Activated CD8-positive, alpha-beta memory T cell treated with anti-CD3 and anti-CD28 coated beads, Interleukin-2, amount 10 ng/mL, durations not matched to agents 7 days and 5 days (primary cell): ENCODE data around the gene CHRNA1. TPM values are rescaled to one million over a fixed set of nuclear protein-coding genes. Genes with fewer than 3 reads are reported as not detected.
"Not testable (repeated sequence)": the region's sequence is repeated elsewhere in the genome, so short reads cannot be mapped to it uniquely, and the experiment has no call there.

Experiments
- ATAC-seq: fragments of 150-1000 bp; cut with Tn5 transposase; one replicate; pipeline ENCODE4 v1.10.0; 2021; ENCODE audit warnings: moderate library complexity
- CTCF ChIA-PET: fragments of 350-600 bp; sonication (Branson Sonifier 250); formaldehyde crosslinking; loops from one replicate; lab custom pipeline; 2021; ENCODE audit warnings: antibody characterized with exemption; lab: Charles Lee
- DNase-seq: peaks from one replicate; pipeline ENCODE4 v3.0.0-alpha.2; 2020
- H3K27ac Mint-ChIP-seq: one replicate; pipeline ENCODE4 v1.8.0; 2021; ENCODE audit warnings: mild to moderate bottlenecking, mixed read lengths
- H3K27me3 Mint-ChIP-seq: one replicate; pipeline ENCODE4 v1.8.0; 2021; ENCODE audit warnings: mixed read lengths
- H3K36me3 Mint-ChIP-seq: one replicate; pipeline ENCODE4 v1.8.0; 2021; ENCODE audit warnings: mild to moderate bottlenecking, mixed read lengths
- H3K4me1 Mint-ChIP-seq: one replicate; pipeline ENCODE4 v1.8.0; 2021; ENCODE audit warnings: mixed read lengths
- H3K4me3 Mint-ChIP-seq: one replicate; pipeline ENCODE4 v1.8.0; 2021; ENCODE audit warnings: mild to moderate bottlenecking, moderate library complexity, mixed read lengths
- H3K9me3 Mint-ChIP-seq: one replicate; pipeline ENCODE4 v1.8.0; 2022; ENCODE audit warnings: low read depth, mixed read lengths
- total RNA-seq, 2 experiments: library from RNA; stranded (reverse); gene quantifications; one replicate each; pipeline ENCODE4 v1.2.3, GENCODE V29; 2021

Gene CHRNA1
- total RNA-seq, 2 experiments from 2014 or later = not detected

- H3K4me3 Mint-ChIP-seq = no peak overlapping the region
Measured at GRCh38 chr2:174717916-174718315, 46.4 kb downstream of the CHRNA1 start.

GRCh38 chr2:174717273-174717672, 47.0 kb downstream of the CHRNA1 start:
- peak overlapping the region; percentile 66 for H3K27ac Mint-ChIP-seq
- peaks cover 33% of the 10 kb centered on the region for H3K4me1 Mint-ChIP-seq
- H3K9me3 Mint-ChIP-seq = no peaks in the 10 kb centered on the region
- peaks cover 1% of the 10 kb centered on the region for H3K36me3 Mint-ChIP-seq
- ATAC-seq = peak; percentile 77
- peak; percentile 58 for DNase-seq
- peak overlapping the region; percentile 45 for H3K4me3 Mint-ChIP-seq
- CTCF ChIA-PET = interaction anchor here (0.8 to 3.5 kb wide), 7 partner anchors 9 to 288 kb away, joined by 3 to 18 read pairs (median 4); partner anchors contain the start of gene CHN1
- no peaks in the 10 kb centered on the region for H3K27me3 Mint-ChIP-seq

More at GRCh38 chr2:174717916-174718315, 46.4 kb downstream of the CHRNA1 start:
- CTCF ChIA-PET = interaction anchor here (0.6 to 3.5 kb wide), 9 partner anchors 8 to 288 kb away, joined by 3 to 18 read pairs (median 4); partner anchors contain the start of gene CHN1
- DNase-seq (no peak), ATAC-seq (no peak)
- Mint-ChIP-seq H3K36me3 (peaks cover 1% of the 10 kb centered on the region), H3K27me3 (no peaks in the 10 kb centered on the region), H3K27ac (no peak overlapping the region), H3K4me1 (peaks cover 33% of the 10 kb centered on the region), H3K9me3 (no peaks in the 10 kb centered on the region)

GRCh38 chr2:174716785-174717184, 47.5 kb downstream of the CHRNA1 start:
- Mint-ChIP-seq H3K4me3 (peak overlapping the region; percentile 19), H3K36me3 (peaks cover 1% of the 10 kb centered on the region), H3K27me3 (no peaks in the 10 kb centered on the region), H3K4me1 (peaks cover 33% of the 10 kb centered on the region), H3K9me3 (no peaks in the 10 kb centered on the region), H3K27ac (peak overlapping the region; percentile 66)
- ATAC-seq = peak; percentile 82
- CTCF ChIA-PET = interaction anchor here (1.3 to 3.5 kb wide), 4 partner anchors 15 to 32 kb away, joined by 4 to 18 read pairs (median 9); no protein-coding TSS in a partner anchor
- peak; percentile 72 for DNase-seq

GRCh38 chr2:174713686-174714085, 50.6 kb downstream of the CHRNA1 start:
- Mint-ChIP-seq H3K4me1 (peaks cover 33% of the 10 kb centered on the region), H3K27me3 (peaks cover 3% of the 10 kb centered on the region), H3K4me3 (no peak overlapping the region), H3K27ac (no peak overlapping the region), H3K9me3 (no peaks in the 10 kb centered on the region), H3K36me3 (peaks cover 1% of the 10 kb centered on the region)
- ATAC-seq = no peak
- DNase-seq = no peak
- CTCF ChIA-PET = interaction anchor here (0.9 to 4.8 kb wide), 3 partner anchors 14 to 59 kb away, joined by 3 to 22 read pairs (median 3); no protein-coding TSS in a partner anchor

GRCh38 chr2:174711206-174711605, 53.1 kb downstream of the CHRNA1 start:
- no peak overlapping the region for H3K27ac Mint-ChIP-seq
- ATAC-seq (no peak), DNase-seq (no peak)
- H3K9me3 Mint-ChIP-seq = no peaks in the 10 kb centered on the region
- H3K27me3 Mint-ChIP-seq = peaks cover 11% of the 10 kb centered on the region
- H3K4me3 Mint-ChIP-seq = no peak overlapping the region
- peaks cover 12% of the 10 kb centered on the region for H3K4me1 Mint-ChIP-seq
- CTCF ChIA-PET = interaction anchor here (4.8 kb wide), 1 partner anchor 14 kb away, joined by 22 read pairs; no protein-coding TSS in a partner anchor
- no peaks in the 10 kb centered on the region for H3K36me3 Mint-ChIP-seq

GRCh38 chr2:174709416-174710004, 54.8 kb downstream of the CHRNA1 start:
- not testable (repeated sequence) for H3K36me3 Mint-ChIP-seq, ATAC-seq, DNase-seq, H3K9me3 Mint-ChIP-seq, H3K4me1 Mint-ChIP-seq, H3K27ac Mint-ChIP-seq, H3K4me3 Mint-ChIP-seq
- peaks cover 21% of the 10 kb centered on the region for H3K27me3 Mint-ChIP-seq
- CTCF ChIA-PET = interaction anchor here (0.9 to 1.8 kb wide), 5 partner anchors 9 to 275 kb away, joined by 3 to 8 read pairs (median 4); no protein-coding TSS in a partner anchor

- H3K4me3 Mint-ChIP-seq = peak overlapping the region; percentile 27
- no peaks in the 10 kb centered on the region for H3K36me3 Mint-ChIP-seq
- peaks cover 8% of the 10 kb centered on the region for H3K4me1 Mint-ChIP-seq
- CTCF ChIA-PET = interaction anchor here (0.9 to 1.8 kb wide), 5 partner anchors 8 to 275 kb away, joined by 3 to 8 read pairs (median 4); no protein-coding TSS in a partner anchor
- no peak overlapping the region for H3K27ac Mint-ChIP-seq
- ATAC-seq (peak; percentile 47), DNase-seq (no peak)
- peaks cover 27% of the 10 kb centered on the region for H3K27me3 Mint-ChIP-seq
- H3K9me3 Mint-ChIP-seq = no peaks in the 10 kb centered on the region
Measured at GRCh38 chr2:174708713-174709112, 55.6 kb downstream of the CHRNA1 start.

- no peak overlapping the region for H3K4me3 Mint-ChIP-seq
- CTCF ChIA-PET = interaction anchor here (1.0 to 1.3 kb wide), 2 partner anchors 10 to 57 kb away, joined by 3 to 6 read pairs; no protein-coding TSS in a partner anchor
- peaks cover 8% of the 10 kb centered on the region for H3K4me1 Mint-ChIP-seq
- DNase-seq (no peak), ATAC-seq (no peak)
- no peaks in the 10 kb centered on the region for H3K36me3 Mint-ChIP-seq
- H3K9me3 Mint-ChIP-seq = no peaks in the 10 kb centered on the region
- peaks cover 37% of the 10 kb centered on the region for H3K27me3 Mint-ChIP-seq
- no peak overlapping the region for H3K27ac Mint-ChIP-seq
Measured at GRCh38 chr2:174705321-174705720, 59.0 kb downstream of the CHRNA1 start.

GRCh38 chr2:174704642-174705041, 59.6 kb downstream of the CHRNA1 start:
- Mint-ChIP-seq H3K4me1 (peaks cover 8% of the 10 kb centered on the region), H3K27me3 (peaks cover 37% of the 10 kb centered on the region), H3K27ac (no peak overlapping the region), H3K4me3 (no peak overlapping the region), H3K36me3 (no peaks in the 10 kb centered on the region), H3K9me3 (no peaks in the 10 kb centered on the region)
- no peak for DNase-seq
- CTCF ChIA-PET = interaction anchor here (1.0 to 1.3 kb wide), 2 partner anchors 9 to 58 kb away, joined by 3 to 6 read pairs; no protein-coding TSS in a partner anchor
- no peak for ATAC-seq

- DNase-seq = no peak
- H3K4me1 Mint-ChIP-seq = peaks cover 8% of the 10 kb centered on the region
- H3K27me3 Mint-ChIP-seq = peaks cover 37% of the 10 kb centered on the region
Measured at GRCh38 chr2:174704061-174704460, 60.2 kb downstream of the CHRNA1 start.

GRCh38 chr2:174703430-174703829, 60.8 kb downstream of the CHRNA1 start:
- no peak overlapping the region for H3K27ac Mint-ChIP-seq
- DNase-seq (no peak), ATAC-seq (no peak)
- no peaks in the 10 kb centered on the region for H3K36me3 Mint-ChIP-seq
- CTCF ChIA-PET = no interaction called here
- H3K4me3 Mint-ChIP-seq = no peak overlapping the region
- no peaks in the 10 kb centered on the region for H3K9me3 Mint-ChIP-seq
- H3K27me3 Mint-ChIP-seq = peaks cover 31% of the 10 kb centered on the region
- H3K4me1 Mint-ChIP-seq = peaks cover 1% of the 10 kb centered on the region

More at GRCh38 chr2:174704061-174704460, 60.2 kb downstream of the CHRNA1 start:
- Mint-ChIP-seq H3K36me3 (no peaks in the 10 kb centered on the region), H3K4me3 (no peak overlapping the region), H3K27ac (no peak overlapping the region), H3K9me3 (no peaks in the 10 kb centered on the region)
- CTCF ChIA-PET = no interaction called here
- no peak for ATAC-seq

- Mint-ChIP-seq H3K27me3 (peaks cover 29% of the 10 kb centered on the region), H3K27ac (no peak overlapping the region), H3K4me3 (no peak overlapping the region), H3K9me3 (no peaks in the 10 kb centered on the region), H3K4me1 (no peaks in the 10 kb centered on the region), H3K36me3 (no peaks in the 10 kb centered on the region)
- CTCF ChIA-PET = interaction anchor here (0.7 to 1.3 kb wide), 4 partner anchors 10 to 291 kb away, joined by 3 to 4 read pairs (median 3); no protein-coding TSS in a partner anchor
- ATAC-seq (no peak), DNase-seq (no peak)
Measured at GRCh38 chr2:174702541-174702940, 61.7 kb downstream of the CHRNA1 start.

- no peaks in the 10 kb centered on the region for H3K4me1 Mint-ChIP-seq
- peak; percentile 51 for ATAC-seq
- peaks cover 36% of the 10 kb centered on the region for H3K27me3 Mint-ChIP-seq
- CTCF ChIA-PET = interaction anchor here (0.7 to 9.1 kb wide), 40 partner anchors 9 to 415 kb away, joined by 3 to 111 read pairs (median 5); partner anchors contain the start of genes CHN1 and WIPF1
- H3K4me3 Mint-ChIP-seq = no peak overlapping the region
- no peaks in the 10 kb centered on the region for H3K36me3 Mint-ChIP-seq
- H3K27ac Mint-ChIP-seq = no peak overlapping the region
- DNase-seq = no peak
- no peaks in the 10 kb centered on the region for H3K9me3 Mint-ChIP-seq
Measured at GRCh38 chr2:174699993-174700766, 64.1 kb downstream of the CHRNA1 start.
